H1 (cell line): ENCODE measurements around the gene PIK3R3. TPM values are rescaled to one million over a fixed set of nuclear protein-coding genes. Genes with fewer than 3 reads are reported as not detected.

Experiments used
- CEBPB ChIP-seq: IDR thresholded peaks from 2 replicates; pipeline ENCODE4 v1.6.1; 2012; ENCODE audit warnings: low read depth, low read length
- CHD1 ChIP-seq: IDR thresholded peaks from 2 replicates; pipeline ENCODE4 v1.6.1; 2012; ENCODE audit warnings: low read depth, low read length, improper control_type of control experiment
- SP1 ChIP-seq: IDR thresholded peaks from 2 replicates; pipeline ENCODE4 v1.6.1; 2011; ENCODE audit warnings: low read depth, low read length
- TCF12 ChIP-seq: IDR thresholded peaks from 2 replicates; pipeline ENCODE4 v1.6.1; 2011; ENCODE audit warnings: low read depth, mild to moderate bottlenecking, low read length
- TEAD4 ChIP-seq: IDR thresholded peaks from 2 replicates; pipeline ENCODE4 v1.6.1; 2012; ENCODE audit warnings: low read depth, low read length, inconsistent platforms, mixed read lengths
- polyA plus RNA-seq, 7 experiments: library from polyadenylated mRNA; depleted of rRNA in 3 of 7; stranded (reverse) in 5 of 7; unstranded in 2 of 7; fragments of >200 nt in 5 of 7; fragments of 200-250 nt in 2 of 7; gene quantifications; 1 replicate in 5 of 7; 2 replicates in 1 of 7; 4 replicates in 1 of 7; pipeline versions ENCODE4 v1.2.1 to v1.2.3, GENCODE V29; 2011 to 2013; ENCODE audit warnings: missing spikeins in 2 of 7, mixed read lengths in 2 of 7
- total RNA-seq: library from RNA; stranded (reverse); fragmentation: NEBNext Ultra II Directional; extraction: Animal tissue kit (Norgen Biotek cat#: 25700); gene quantifications from 2 replicates; pipeline ENCODE4 v1.2.1, GENCODE V29; 2021
- TF ChIP-seq, protein P1 (sequence below): fragments of 300-600 bp; sonication (generic); IDR thresholded peaks from 2 replicates; pipeline ENCODE4 v1.7.1; 2012; ENCODE audit warnings: low read length, moderate library complexity, mild to moderate bottlenecking, inconsistent platforms; ENCODE audit not compliant: insufficient replicate concordance

The PIK3R3 gene
- total and polyA plus RNA-seq, 2 of the 8 experiments (the other 6 are each of a cell fraction or from before 2014, with no cell fraction given) = 5.3 to 13.6 TPM

DNA sequence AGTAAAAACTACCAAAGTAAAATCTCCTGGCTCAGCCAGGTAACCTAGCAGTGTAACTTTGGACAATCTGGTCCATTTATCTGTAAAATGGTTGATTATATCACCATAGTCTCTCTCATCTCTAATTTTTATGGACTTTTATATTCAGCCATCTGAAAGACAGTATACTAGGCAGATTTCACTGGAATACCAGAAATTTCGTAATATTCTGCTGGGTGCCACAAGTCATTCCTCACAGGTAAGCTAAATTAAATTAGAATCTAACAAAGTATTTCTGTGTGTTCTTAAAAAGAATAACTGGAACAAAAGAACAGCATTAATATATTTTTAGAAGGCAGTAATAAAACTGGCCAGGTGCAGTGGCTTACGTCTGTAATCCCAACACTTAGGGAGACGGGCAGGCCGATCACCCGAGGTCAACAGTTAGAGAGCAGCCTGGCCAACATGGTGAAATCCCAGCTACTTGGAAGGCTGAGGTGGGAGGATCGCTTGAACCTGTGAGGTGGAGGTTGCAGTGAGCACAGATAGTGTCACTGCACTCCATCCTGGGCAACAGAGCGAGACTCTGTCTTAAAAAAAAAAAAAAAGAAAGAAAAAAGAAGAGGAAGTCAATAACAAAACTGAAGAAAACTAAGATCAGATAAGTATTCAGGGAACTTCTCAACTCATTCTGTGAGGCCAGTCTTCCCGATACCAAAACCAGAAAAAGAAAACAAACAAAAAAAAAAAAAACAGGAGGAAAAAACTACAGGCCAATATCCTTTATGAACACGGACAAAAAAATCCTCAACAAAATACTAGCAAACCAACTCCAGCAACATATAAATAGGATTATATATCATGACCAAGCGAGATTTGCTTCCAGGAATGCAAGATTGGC lies 35.9 kb downstream of the PIK3R3 start (continued):
- TF ChIP-seq, protein P1, sequence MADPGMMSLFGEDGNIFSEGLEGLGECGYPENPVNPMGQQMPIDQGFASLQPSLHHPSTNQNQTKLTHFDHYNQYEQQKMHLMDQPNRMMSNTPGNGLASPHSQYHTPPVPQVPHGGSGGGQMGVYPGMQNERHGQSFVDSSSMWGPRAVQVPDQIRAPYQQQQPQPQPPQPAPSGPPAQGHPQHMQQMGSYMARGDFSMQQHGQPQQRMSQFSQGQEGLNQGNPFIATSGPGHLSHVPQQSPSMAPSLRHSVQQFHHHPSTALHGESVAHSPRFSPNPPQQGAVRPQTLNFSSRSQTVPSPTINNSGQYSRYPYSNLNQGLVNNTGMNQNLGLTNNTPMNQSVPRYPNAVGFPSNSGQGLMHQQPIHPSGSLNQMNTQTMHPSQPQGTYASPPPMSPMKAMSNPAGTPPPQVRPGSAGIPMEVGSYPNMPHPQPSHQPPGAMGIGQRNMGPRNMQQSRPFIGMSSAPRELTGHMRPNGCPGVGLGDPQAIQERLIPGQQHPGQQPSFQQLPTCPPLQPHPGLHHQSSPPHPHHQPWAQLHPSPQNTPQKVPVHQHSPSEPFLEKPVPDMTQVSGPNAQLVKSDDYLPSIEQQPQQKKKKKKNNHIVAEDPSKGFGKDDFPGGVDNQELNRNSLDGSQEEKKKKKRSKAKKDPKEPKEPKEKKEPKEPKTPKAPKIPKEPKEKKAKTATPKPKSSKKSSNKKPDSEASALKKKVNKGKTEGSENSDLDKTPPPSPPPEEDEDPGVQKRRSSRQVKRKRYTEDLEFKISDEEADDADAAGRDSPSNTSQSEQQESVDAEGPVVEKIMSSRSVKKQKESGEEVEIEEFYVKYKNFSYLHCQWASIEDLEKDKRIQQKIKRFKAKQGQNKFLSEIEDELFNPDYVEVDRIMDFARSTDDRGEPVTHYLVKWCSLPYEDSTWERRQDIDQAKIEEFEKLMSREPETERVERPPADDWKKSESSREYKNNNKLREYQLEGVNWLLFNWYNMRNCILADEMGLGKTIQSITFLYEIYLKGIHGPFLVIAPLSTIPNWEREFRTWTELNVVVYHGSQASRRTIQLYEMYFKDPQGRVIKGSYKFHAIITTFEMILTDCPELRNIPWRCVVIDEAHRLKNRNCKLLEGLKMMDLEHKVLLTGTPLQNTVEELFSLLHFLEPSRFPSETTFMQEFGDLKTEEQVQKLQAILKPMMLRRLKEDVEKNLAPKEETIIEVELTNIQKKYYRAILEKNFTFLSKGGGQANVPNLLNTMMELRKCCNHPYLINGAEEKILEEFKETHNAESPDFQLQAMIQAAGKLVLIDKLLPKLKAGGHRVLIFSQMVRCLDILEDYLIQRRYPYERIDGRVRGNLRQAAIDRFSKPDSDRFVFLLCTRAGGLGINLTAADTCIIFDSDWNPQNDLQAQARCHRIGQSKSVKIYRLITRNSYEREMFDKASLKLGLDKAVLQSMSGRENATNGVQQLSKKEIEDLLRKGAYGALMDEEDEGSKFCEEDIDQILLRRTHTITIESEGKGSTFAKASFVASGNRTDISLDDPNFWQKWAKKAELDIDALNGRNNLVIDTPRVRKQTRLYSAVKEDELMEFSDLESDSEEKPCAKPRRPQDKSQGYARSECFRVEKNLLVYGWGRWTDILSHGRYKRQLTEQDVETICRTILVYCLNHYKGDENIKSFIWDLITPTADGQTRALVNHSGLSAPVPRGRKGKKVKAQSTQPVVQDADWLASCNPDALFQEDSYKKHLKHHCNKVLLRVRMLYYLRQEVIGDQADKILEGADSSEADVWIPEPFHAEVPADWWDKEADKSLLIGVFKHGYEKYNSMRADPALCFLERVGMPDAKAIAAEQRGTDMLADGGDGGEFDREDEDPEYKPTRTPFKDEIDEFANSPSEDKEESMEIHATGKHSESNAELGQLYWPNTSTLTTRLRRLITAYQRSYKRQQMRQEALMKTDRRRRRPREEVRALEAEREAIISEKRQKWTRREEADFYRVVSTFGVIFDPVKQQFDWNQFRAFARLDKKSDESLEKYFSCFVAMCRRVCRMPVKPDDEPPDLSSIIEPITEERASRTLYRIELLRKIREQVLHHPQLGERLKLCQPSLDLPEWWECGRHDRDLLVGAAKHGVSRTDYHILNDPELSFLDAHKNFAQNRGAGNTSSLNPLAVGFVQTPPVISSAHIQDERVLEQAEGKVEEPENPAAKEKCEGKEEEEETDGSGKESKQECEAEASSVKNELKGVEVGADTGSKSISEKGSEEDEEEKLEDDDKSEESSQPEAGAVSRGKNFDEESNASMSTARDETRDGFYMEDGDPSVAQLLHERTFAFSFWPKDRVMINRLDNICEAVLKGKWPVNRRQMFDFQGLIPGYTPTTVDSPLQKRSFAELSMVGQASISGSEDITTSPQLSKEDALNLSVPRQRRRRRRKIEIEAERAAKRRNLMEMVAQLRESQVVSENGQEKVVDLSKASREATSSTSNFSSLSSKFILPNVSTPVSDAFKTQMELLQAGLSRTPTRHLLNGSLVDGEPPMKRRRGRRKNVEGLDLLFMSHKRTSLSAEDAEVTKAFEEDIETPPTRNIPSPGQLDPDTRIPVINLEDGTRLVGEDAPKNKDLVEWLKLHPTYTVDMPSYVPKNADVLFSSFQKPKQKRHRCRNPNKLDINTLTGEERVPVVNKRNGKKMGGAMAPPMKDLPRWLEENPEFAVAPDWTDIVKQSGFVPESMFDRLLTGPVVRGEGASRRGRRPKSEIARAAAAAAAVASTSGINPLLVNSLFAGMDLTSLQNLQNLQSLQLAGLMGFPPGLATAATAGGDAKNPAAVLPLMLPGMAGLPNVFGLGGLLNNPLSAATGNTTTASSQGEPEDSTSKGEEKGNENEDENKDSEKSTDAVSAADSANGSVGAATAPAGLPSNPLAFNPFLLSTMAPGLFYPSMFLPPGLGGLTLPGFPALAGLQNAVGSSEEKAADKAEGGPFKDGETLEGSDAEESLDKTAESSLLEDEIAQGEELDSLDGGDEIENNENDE = no peak
- TF ChIP-seq TCF12 = no peak
- TF ChIP-seq CHD1 = no peak
- TF ChIP-seq CEBPB = no peak
- TF ChIP-seq SP1 = no peak
- TF ChIP-seq TEAD4 = no peak
